Endometrium (tissue), 2 donors: Measurements from ENCODE around the gene REM1.
"Not testable (repeated sequence)": the region's sequence is repeated elsewhere in the genome, so short reads cannot be mapped to it uniquely, and the experiment has no call there.

Source experiments
- FAIRE-seq: peaks from 2 replicates; lab custom pipeline; 2012; peaks lifted over from hg19 to GRCh38; lab: Jason Lieb, UNC
- donor health status: control.
- donor health status: control.

Gene REM1, protein sequence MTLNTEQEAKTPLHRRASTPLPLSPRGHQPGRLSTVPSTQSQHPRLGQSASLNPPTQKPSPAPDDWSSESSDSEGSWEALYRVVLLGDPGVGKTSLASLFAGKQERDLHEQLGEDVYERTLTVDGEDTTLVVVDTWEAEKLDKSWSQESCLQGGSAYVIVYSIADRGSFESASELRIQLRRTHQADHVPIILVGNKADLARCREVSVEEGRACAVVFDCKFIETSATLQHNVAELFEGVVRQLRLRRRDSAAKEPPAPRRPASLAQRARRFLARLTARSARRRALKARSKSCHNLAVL

DNA sequence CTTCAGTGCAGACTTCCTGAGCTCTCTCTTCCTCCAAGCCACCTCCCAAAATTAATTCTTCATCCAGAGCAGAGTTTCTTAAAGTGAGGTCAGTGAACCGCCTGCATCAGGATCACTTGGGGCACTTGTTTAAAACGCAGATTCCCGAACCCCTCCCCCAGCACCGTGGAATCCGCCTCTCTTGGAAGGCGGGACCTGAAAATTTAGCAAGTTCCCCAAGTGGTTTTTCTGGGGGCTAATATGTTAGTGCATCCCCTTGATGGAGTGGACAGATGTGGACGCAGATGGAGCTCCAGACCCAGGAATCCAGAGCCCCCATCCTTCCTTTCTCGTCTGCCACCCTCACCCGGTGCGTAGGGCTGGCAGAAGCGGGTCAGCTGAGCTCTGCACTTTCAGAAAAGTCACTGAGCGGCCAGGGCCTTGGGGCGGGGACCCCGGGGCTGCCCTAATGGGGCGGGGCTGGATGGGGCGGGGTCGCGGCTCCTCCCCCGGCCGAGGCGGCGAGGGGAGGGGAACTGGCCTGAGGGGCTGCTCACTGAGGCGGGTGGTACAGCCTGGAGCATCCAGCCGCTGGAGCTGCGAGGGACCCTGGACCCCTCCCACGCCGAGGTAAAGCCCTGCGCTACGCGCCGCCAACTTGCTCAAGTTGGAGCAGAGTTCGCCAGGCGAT lies at the start of gene REM1, which contains the start of gene DEFB124:
REM1 (plus strand) TSS at position 531 of the 670 bp plus-strand sequence. CDS start 1,158 bp downstream, outside the sequence.
DEFB124 (minus strand) TSS at position 370 of the 670 bp plus-strand sequence. CDS start 2,114 bp downstream, outside the sequence.
- FAIRE-seq = no peak

DNA sequence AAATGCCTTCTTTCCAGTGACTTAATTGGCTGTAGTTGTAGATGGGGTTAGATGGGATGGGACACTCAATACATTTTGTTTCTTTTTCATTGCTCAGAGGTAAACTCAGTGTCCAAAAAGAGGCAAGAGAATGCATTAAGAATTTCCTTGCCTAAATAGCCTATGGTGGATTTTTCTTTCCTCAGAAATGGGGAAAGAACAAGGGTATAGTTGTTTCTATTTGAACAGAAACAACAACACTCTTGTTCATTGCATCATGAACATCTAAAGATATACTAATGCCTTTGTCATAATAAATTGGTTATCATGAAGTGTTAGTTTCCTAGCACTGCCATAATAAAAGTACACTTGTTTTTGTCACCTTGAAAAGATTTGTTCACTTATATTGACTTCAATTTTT lies 49.3 kb upstream of the REM1 start:
- no peak for FAIRE-seq

DNA sequence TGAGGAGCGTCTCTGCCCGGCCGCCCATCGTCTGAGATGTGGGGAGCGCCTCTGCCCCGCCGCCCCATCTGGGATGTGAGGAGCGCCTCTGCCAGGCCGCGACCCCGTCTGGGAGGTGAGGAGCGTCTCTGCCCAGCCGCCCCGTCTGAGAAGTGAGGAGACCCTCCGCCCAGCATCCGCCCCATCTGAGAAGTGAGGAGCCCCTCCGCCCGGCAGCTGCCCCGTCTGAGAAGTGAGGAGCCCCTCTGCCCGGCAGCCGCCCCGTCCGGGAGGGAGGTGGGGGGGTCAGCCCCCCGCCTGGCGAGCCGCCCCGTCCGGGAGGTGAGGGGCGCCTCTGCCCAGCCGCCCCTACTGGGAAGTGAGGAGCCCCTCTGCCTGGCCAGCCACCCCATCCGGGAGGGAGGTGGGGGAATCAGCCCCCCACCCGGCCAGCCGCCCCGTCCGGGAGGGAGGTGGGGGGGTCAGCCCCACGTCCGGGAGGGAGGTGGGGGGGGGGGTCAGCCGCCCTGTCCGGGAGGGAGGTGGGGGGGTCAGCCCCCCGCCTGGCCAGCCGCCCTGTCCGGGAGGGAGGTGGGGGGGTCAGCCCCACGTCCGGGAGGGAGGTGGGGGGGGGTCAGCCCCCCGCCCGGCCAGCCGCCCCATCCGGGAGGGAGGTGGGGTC lies 48.1 kb upstream of the REM1 start:
- not testable (repeated sequence) for FAIRE-seq

DNA sequence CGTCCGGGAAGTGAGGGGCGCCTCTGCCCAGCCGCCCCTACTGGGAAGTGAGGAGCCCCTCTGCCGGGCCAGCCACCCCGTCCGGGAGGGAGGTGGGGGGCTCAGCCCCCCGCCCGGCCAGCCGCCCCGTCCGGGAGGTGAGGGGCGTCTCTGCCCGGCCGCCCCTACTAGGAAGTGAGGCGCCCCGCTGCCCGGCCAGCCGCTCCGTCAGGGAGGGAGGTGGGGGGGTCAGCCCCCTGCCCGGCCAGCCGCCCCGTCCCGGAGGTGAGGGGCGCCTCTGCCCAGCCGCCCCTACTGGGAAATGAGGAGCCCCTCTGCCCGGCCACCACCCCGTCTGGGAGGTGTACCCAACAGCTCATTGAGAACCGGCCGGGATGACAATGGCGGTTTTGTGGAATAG lies 47.5 kb upstream of the REM1 start:
- FAIRE-seq = not testable (repeated sequence)

DNA sequence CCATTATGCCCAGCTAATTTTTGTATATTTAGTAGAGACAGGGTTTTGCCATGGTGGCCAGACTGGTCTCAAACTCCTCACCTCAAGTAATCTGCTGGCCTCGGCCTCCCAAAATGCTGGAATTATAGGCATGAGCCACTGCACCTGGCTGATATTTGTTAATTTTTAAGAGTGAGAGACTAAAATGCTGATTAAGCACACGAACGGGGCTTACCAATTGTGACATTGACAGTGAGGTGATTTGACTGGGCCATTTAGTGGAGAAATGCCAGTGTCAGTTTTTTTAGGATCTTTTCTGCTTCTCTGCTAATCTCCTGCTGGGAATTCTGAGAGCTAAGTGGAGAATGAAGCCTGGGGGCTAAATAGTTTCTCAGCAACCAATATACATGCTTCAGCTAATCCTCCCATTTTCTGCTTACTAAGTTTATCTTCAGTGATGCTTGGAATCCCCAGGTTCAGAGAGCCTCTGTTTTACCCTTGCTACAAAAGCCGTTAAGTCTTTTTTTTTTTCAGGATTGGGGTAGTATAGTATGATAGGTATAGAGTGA lies 44.4 kb upstream of the REM1 start:
- FAIRE-seq = no peak

DNA sequence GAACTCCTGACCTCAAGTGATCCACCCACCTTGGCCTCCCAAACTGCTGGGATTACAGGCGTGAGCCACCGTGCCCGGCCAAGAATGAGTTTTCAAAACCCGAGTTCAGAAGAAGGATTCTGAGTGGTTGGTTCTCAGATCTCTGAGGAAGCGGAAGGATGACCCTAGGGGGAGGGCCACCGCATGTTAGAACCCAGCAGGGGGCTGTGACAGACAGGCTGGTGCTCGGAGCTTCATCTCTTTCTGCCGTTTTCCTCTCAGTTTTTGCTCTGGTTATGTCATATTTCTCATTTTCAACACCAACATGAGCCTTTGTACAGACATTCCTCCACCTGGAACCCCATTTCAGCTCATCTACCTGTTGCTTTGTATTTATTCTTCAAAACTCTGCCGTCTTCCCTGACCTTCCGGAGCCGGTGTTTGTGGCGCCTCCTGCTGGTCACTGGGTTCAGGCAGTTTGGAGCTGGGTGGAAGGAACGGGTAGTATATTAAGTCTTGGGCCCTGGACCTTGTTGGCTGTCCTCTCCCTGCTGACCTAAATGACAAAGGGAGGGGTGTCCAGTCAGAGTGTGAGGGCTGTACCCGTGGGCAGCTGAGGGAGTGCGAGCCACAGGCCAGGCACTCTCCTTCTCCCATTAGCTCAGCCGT lies 35.0 kb upstream of the REM1 start, which contains the start of gene DEFB123:
DEFB123 (plus strand) TSS at position 621 of the 648 bp plus-strand sequence. CDS start 67 bp downstream, outside the sequence.
- no peak for FAIRE-seq

DNA sequence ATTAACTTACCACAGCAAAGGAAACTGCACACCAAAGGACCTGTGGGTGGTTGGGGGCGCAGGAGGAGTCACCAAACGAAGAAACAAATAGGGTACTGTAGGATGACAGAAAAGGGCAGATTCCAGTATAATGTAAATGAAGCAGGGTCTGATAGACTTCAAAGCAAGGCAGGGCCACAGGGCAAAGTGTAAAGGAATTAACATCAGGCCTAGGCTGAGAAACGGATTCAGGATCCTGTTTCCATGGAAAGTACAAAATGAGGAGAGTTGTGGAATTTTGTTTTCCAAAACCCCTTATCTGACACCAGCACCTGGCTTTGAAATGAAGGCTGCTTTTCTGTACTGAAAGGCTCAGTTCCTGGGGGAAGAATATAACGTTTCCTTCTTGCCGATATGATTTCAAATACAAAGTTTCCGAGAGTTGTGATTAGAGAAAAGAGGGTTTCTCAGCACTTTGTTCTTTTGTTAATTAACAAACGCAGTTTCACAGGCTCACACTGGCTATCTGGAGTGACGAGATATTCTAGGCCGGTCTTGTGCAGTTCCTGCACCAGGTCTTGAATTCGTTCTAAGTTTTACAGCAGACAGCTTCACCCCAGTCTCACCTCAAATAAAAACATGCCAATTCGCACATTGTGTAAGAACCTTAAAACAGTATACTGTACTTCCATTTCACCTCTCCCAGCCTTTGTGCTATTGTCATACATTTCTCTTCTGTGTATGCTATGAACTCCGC lies 28.8 kb upstream of the REM1 start:
- no peak for FAIRE-seq

DNA sequence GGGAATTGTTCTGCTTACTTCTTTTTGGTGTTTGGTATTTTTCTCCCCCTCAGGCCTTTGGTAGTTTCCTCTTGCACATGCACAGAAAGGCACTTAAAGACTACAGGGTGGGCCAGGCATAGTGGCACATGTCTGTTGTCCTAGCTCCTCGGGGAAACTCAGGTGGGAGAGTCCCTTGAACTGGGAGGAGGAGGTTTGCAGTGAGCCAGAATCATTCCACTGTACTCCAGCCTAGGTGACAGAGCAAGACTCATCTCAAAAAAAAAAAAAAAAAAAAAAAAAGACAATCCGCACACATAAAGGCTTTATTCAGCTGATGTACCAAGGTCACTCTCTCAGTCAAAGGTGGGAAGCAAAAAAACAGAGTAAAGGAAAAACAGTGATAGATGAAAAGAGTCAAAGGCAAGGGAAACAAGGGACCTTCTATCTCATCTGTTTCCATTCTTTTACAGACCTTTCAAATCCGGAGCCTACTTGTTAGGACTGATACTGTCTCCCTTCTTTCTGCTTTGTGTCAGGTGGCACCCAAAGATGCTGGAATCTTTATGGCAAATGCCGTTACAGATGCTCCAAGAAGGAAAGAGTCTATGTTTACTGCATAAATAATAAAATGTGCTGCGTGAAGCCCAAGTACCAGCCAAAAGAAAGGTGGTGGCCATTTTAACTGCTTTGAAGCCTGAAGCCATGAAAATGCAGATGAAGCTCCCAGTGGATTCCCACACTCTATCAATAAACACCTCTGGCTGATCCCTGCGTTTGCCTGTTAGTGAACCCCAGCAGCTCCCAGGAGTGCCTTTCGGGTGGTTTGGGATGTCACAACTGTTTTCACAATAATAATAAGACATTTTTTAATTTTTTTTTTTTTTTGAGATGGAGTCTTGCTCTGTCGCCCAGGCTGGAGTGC lies 25.3 kb upstream of the REM1 start:
- no peak for FAIRE-seq

DNA sequence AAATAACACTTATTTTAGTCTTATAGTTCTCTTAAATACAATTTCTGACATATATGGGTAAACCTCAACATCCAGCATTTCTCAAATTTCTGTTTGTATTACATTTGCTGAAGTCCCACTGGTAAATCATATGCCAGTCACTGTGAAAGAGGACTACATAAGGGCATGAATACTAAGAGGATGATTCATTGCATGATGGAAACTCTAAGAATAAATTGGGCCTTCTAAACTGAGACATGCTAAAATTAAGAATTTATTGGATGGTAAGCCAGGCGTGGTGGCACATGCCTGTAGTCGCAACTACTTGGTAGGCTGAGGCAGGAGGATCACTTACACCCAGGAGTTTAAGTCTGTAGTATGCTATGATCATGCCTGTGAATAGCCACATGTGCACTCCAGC lies 22.5 kb upstream of the REM1 start:
- FAIRE-seq = no peak

DNA sequence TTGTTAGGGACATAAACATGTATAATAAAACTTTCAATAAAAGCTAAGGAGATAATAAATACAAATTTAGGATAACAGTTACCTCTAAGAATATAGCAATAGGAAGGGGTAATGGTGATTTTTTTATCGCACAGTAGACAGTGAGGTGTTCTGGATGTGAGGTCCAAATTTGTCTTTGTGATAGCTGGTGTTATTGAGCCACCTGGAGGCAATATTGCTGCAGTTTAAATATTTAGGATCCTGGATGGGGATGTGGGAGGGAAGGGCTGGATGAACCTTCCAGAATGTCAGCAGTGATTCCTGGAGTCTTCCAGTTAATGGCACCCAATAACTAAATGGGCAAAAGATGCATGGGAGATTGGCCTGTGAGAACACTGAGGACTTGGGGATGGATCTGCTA lies 20.7 kb upstream of the REM1 start:
- no peak for FAIRE-seq

DNA sequence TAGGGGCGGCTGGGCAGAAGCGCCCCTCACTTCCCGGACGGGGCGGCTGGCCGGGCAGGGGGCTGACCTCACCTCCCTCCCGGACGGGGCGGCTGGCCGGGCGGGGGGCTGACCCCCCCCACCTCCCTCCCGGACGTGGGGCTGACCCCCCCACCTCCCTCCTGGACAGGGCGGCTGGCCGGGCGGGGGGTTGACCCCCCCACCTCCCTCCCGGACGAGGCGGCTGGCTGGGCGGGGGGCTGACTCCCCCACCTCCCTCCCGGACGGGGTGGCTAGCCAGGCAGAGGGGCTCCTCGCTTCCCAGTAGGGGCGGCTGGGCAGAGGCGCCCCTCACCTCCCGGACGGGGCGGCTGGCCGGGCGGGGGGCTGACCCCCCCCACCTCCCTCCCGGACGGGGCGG lies 4.1 kb upstream of the REM1 start:
- not testable (repeated sequence) for FAIRE-seq

DNA sequence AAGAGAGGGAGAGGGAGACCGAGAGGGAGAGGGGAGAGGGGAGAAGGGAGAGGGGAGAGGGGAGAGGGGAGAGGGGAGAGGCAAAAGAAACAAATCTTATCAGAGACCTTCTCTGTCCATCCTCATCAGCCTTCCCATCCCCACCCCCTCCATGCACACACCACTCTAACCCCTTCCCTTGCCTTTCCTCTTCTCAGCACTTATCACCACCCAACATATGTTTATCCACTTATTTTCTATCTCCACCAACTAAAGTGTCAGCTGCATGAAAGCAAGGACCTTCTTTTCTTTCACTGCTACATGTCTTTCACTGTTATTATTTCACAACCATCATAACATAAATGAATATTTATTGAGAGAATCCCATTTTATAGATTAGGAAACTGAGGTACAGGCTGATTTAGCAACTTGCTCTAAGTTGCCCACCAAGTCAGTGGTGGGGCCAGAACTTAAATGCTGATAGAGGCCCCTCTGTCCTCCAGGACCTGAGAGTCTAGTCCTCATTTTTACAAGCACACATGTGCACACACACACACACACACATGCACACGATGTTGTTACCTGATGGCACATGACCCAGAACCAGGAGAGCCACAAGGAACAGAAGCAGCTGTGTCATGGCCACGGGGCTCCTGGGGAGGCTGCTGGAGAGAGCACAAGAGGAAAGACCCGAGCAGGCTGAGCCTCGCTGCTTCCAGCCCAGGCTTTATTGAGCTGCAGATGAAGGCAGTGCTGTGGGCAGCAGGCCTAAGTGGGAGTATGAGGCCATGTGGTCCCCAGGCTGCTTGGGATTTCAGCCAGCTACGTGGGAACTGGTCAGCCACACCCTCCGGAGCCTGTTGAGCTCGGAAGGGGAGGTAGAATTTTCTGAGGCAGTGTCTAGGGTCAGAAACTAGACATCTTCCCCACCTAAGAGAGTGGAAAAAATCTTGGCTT lies 2.4 kb upstream of the REM1 start:
- FAIRE-seq = peak; percentile 83

DNA sequence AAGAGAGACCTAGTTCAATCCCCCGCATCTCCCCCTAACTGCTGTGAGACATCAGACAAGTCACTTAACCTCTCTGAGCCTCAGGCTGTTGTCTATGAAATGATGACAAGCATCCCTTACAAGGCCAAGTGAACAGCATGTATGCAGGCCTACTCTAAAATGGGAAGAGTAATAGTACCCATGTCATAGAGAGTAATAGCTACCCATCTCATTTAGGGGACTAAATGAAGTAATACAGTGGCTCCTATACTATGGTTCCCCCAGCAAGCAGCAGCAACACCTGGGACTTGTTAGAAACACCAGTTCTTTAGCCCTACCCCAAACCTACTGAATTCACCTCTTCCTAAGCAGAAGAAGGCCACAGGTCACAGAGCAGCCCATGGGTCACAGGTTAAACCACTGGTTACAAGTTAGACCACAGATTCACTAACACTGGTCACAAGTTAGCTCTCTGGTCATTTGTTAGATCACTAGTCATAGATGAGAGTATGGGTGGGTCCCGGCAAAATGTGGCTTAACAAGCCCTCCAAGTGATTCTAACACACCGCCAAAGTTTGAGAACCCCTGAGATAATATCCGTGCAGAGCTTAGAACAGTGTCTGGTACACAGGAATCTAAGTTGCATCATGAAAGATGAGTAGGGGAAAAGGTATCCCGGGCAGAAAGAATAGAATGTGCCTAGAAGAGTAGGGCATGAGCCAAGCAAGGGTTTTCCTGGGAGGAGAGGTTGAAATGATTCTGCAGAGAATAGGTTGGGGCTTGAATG lies 1.6 kb upstream of the REM1 start:
- FAIRE-seq = no peak

DNA sequence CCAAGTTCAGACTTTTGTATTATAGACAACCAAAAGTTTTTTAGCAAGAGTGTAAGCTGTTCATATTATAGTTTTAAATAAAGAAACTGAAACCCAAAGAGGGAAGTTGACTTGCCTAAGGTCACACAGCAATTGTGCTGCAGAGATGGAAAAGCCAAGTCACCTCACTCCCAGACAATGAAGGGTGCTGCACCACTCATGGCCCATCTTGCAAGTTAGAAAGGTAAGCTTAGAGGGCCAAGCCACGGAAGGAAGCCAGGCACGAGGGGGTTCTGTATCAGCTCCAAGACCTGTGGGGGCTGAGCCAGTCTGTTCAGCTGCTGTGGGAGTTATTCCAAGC lies 1.0 kb upstream of the REM1 start:
- FAIRE-seq = no peak

DNA sequence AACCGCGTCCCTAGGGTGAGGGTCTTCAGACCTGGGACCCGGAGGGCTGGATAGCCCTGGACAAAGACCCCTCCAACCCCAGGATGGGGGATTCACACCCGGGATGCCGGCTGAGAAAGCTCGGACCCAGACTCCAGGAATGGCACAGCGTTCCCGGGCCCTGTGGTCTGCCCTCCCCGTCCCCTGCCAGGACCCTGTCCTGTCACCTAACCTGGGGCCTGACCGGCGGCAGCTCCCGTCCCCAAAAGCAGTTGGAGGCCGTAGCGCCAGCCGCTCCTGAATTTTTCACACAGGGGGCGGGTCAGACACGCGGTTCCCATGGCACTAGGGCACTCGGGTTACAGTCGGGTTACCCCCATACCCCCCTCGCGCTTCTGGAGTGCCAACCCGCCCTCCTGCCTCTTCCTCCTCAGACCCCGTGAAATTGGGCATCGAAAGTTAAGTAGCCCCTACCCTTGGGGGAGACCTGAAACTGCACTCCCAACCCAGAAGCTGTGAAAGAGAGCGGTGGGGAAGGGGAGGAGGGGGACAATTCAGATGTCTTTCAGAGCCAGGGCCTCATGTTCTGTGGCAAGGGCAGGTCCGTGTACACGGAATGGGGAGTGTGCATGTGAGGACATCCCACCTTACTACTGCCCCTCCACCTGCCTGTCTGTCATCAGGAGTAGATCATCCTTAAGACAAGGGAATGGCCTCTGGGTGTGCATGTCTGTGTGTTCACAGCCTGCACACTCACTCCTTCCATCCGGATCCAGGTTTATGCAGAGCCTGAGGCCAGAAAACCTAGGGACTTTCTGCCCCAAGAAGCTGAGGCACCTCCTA lies 595 bp downstream of the REM1 start:
- no peak for FAIRE-seq

DNA sequence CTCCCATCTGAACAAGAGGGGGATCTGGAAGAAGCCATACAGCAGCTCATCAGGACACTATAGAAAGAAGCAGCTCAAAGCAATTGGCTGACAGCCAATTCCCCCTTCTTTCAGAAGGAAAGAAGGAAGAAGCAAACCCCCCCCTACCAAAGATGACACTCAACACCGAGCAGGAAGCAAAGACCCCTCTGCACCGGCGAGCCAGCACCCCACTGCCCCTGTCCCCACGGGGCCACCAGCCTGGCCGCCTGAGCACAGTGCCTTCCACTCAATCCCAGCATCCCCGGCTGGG lies 1.2 kb downstream of the REM1 start:
- FAIRE-seq = no peak

DNA sequence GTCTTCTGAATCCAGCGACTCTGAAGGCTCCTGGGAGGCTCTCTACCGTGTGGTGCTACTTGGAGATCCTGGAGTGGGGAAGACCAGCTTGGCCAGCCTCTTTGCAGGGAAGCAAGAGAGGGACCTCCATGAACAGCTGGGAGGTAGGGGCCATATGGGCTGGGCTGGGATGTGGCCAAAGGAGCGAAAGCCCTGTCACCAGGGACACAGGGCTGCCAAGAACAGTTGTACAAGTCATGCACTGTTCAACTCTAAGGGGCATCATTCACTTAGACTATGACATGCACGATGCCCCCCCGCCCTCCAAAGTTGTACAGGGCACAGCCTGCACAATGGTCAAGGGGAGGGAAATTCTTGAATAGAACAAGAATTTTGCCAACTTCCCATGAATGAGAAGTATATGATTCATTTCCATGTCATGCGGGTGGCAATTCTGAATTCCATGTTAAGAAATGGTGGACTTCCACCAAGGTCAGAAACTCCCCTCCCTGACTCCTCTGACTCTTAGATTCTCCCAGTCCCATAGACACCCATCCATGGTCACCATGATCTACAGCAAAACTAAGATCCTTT lies 1.6 kb downstream of the REM1 start:
- FAIRE-seq = no peak

DNA sequence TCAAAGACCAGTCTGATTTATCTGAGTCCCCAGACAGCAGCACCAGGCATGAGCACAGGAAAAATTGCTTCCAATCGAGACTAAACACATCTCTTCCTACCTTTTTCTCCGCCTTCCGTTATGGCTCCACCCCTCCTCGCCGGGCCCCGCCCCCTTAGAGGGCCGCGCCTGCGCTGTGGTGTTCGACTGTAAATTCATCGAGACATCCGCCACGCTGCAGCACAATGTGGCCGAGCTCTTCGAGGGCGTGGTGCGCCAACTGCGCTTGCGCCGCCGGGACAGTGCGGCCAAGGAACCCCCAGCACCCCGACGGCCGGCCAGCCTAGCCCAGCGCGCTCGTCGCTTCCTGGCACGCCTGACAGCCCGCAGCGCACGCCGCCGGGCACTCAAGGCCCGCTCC lies 8.9 kb downstream of the REM1 start:
- no peak for FAIRE-seq
